A673 (cell line): Measurements from ENCODE around the gene NOSTRIN. TPM values are rescaled to one million over a fixed set of nuclear protein-coding genes. Genes with fewer than 3 reads are reported as not detected.

ENCODE experiments used
- BruUV-seq: library from RNA; stranded (reverse); fragments of 400-500 nt; replicated peaks from 2 replicates; lab custom pipeline; 2021; lab: Mats Ljungman, UMichigan
- CTCF ChIA-PET: fragments of 300-600 bp; sonication (Branson Sonifier 250); formaldehyde crosslinking; loops from one replicate; lab custom pipeline; 2022; ENCODE audit warnings: antibody characterized with exemption; lab: Charles Lee
- POLR2A ChIA-PET: fragments of 300-600 bp; sonication (Branson Sonifier 250); formaldehyde crosslinking; loops from one replicate; lab custom pipeline; 2022; ENCODE audit warnings: antibody characterized with exemption; ENCODE audit not compliant: low non-redundant PET; lab: Charles Lee
- DNase-seq: peaks from one replicate; pipeline ENCODE4 v3.0.0-alpha.2; 2015; ENCODE audit warnings: low spot score
- H3K27ac ChIP-seq: fragments of 200-600 bp; sonication (generic); 2 replicates; pipeline ENCODE4 v1.5.1; 2016; ENCODE audit warnings: mixed run types, low read depth, mild to moderate bottlenecking, mixed read lengths, antibody characterized with exemption, low read length; ENCODE audit not compliant: poor library complexity, severe bottlenecking
- H3K27me3 ChIP-seq: fragments of 200-600 bp; sonication (generic); replicated peaks from 2 replicates; pipeline ENCODE4 v1.6.1; 2017; ENCODE audit warnings: mixed run types, low read depth, mild to moderate bottlenecking, mixed read lengths, antibody characterized with exemption, low read length; ENCODE audit not compliant: insufficient read depth, poor library complexity
- H3K36me3 ChIP-seq: fragments of 200-600 bp; sonication (generic); 2 replicates; pipeline ENCODE4 v1.6.1; 2016; ENCODE audit warnings: mixed run types, mild to moderate bottlenecking, mixed read lengths, antibody characterized with exemption, low read length; ENCODE audit not compliant: insufficient read depth, poor library complexity, severe bottlenecking
- H3K4me1 ChIP-seq: fragments of 200-600 bp; sonication (generic); 2 replicates; pipeline ENCODE4 v1.6.1; 2017; ENCODE audit warnings: mixed run types, mild to moderate bottlenecking, mixed read lengths, antibody characterized with exemption, low read length; ENCODE audit not compliant: insufficient read depth, poor library complexity, severe bottlenecking
- H3K4me3 ChIP-seq: fragments of 200-600 bp; sonication (generic); 2 replicates; pipeline ENCODE4 v1.5.1; 2016; ENCODE audit warnings: low read depth, mixed run types, mild to moderate bottlenecking, mixed read lengths, low read length; ENCODE audit not compliant: poor library complexity, severe bottlenecking
- H3K9me3 ChIP-seq: fragments of 200-600 bp; sonication (generic); 2 replicates; pipeline ENCODE4 v1.6.1; 2016; ENCODE audit warnings: mixed run types, low read depth, mild to moderate bottlenecking, mixed read lengths, antibody characterized with exemption, low read length; ENCODE audit not compliant: poor library complexity, severe bottlenecking
- EZH2 ChIP-seq: fragments of 200-600 bp; sonication (generic); IDR thresholded peaks from 2 replicates; pipeline ENCODE4 v1.6.1; 2017; ENCODE audit warnings: borderline replicate concordance, low read depth, mild to moderate bottlenecking, mixed read lengths, antibody characterized with exemption, low read length; ENCODE audit not compliant: poor library complexity, severe bottlenecking
- intact Hi-C: fragments of 100-400 bp; cut with micrococcal nuclease; formaldehyde crosslinking; loops from one replicate; pipeline ENCODE4 v1.10.0; 2022; ENCODE audit not compliant: unreplicated experiment
- total RNA-seq: library from RNA; stranded (reverse); gene quantifications from 2 replicates; pipeline ENCODE4 v1.2.3, GENCODE V29; 2021
- TF ChIP-seq, protein P1 (sequence below): fragments of 300-800, 200-600 bp; sonication (generic); conservative IDR thresholded peaks from 2 replicates; pipeline ENCODE4 v1.5.1; 2017; ENCODE audit warnings: low read depth, mild to moderate bottlenecking, antibody characterized with exemption, low read length, moderate library complexity, mixed read lengths

Gene NOSTRIN
- total RNA-seq, 1 experiment from 2014 or later: not detected

DNA sequence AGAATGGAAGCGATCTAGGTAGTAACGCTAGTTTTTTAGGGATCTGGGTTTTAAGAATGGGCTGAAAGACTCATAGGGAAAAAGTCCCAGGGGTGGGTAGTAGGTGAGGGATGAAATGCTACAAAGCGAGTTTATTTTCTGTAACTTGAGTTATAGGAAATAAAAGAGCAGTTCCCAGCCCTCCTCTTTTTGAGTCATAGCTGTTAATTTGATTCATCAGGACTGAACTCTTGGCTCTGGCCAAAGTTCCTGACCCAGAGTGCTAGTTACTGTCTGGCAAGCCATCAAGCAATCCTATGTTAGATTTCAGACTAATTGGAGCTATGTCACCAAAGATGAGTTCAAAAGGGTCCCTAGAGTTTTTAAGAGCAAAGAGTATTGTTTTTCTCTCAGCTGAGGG lies 17.4 kb upstream of the NOSTRIN start:
- POLR2A ChIA-PET: no interaction called here
- CTCF ChIA-PET: no interaction called here

DNA sequence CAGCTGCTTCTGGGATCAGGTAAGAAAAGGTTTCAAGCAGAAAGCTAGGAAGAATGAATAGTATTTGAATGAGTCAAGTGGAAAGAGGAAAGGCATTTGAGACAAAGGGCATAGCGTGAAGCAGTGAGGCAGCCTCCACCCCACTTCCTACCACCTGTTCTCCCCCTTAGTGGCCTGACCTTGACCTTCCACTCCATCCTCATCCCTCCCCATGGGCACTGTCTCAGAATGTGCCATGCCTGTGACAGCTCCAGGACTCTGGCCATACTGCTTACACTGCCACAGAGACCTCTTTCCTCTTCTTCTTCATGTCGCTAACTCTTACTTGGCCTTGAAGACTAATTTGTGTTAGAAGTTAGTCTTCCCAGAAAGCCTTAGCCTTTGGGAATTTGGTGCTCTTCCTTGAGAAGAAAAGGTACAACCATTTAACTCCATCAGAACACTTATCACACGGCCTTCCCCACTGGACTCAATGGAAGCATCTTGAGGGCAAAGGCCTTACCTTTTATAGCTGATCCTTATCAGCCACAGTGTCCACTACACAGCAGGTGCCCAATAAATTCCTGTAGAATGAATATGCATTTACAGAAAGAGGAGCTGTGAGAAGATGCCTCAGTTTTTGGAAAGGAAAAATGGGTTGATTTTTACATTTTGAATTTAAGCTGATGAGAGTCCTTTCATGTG lies 15.2 kb upstream of the NOSTRIN start:
- no peaks in the 10 kb centered on the region for H3K9me3 ChIP-seq
- H3K36me3 ChIP-seq: no peaks in the 10 kb centered on the region
- no TSS peak for BruUV-seq
- H3K4me3 ChIP-seq: no peak overlapping the region
- TF ChIP-seq EZH2: no peak
- TF ChIP-seq, protein P1, sequence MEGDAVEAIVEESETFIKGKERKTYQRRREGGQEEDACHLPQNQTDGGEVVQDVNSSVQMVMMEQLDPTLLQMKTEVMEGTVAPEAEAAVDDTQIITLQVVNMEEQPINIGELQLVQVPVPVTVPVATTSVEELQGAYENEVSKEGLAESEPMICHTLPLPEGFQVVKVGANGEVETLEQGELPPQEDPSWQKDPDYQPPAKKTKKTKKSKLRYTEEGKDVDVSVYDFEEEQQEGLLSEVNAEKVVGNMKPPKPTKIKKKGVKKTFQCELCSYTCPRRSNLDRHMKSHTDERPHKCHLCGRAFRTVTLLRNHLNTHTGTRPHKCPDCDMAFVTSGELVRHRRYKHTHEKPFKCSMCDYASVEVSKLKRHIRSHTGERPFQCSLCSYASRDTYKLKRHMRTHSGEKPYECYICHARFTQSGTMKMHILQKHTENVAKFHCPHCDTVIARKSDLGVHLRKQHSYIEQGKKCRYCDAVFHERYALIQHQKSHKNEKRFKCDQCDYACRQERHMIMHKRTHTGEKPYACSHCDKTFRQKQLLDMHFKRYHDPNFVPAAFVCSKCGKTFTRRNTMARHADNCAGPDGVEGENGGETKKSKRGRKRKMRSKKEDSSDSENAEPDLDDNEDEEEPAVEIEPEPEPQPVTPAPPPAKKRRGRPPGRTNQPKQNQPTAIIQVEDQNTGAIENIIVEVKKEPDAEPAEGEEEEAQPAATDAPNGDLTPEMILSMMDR: no peak
- no peak for DNase-seq
- no peaks in the 10 kb centered on the region for H3K27me3 ChIP-seq
- no peak overlapping the region for H3K27ac ChIP-seq
- ChIA-PET POLR2A (no interaction called here), CTCF (no interaction called here)
- H3K4me1 ChIP-seq: no peaks in the 10 kb centered on the region
- intact Hi-C loops: no loop called here

More for the DNA sequence above, 17.4 kb upstream of the NOSTRIN start:
- no TSS peak for BruUV-seq
- intact Hi-C loops: no loop called here
- no peak overlapping the region for H3K27ac ChIP-seq
- no peaks in the 10 kb centered on the region for H3K9me3 ChIP-seq
- H3K36me3 ChIP-seq: no peaks in the 10 kb centered on the region
- TF ChIP-seq, protein P1: no peak
- no peak for TF ChIP-seq EZH2
- no peak overlapping the region for H3K4me3 ChIP-seq
- no peaks in the 10 kb centered on the region for H3K27me3 ChIP-seq
- DNase-seq: no peak
- no peaks in the 10 kb centered on the region for H3K4me1 ChIP-seq

DNA sequence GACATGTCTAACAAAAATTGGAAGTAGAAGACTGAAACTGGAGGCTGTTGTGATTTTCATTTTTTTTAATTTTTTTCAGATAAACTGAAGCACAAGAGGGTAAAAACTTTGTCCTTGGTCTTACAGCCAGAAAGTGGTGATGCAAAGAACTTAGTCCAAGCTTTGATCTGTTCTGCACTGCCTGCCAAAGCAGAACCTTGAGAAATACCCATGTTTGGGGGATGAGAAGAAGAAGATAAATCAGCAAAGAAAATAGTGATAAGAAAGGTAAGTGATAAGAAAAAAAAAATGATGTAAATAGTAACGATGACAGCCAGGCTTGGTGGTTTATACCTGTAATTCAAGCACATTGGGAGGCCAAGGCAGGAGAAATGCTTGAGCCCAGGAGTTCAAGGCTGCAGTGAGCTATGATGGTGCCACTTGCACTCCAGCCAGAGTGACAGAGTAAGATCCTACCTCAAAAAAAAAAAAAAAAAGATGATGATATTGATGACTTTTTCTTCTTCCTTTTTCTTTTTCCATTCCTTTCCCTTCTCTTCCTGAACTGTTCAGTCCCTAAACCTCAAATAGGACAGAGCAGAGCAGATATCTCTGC lies 14.6 kb upstream of the NOSTRIN start:
- no peak for TF ChIP-seq EZH2
- TF ChIP-seq, protein P1: no peak
- ChIA-PET POLR2A (no interaction called here), CTCF (no interaction called here)
- no peaks in the 10 kb centered on the region for H3K9me3 ChIP-seq
- H3K36me3 ChIP-seq: no peaks in the 10 kb centered on the region
- intact Hi-C loops: no loop called here
- H3K27me3 ChIP-seq: no peaks in the 10 kb centered on the region
- no peaks in the 10 kb centered on the region for H3K4me1 ChIP-seq
- H3K27ac ChIP-seq: no peak overlapping the region
- no peak overlapping the region for H3K4me3 ChIP-seq
- no TSS peak for BruUV-seq
- DNase-seq: no peak
